GM19395 (cell line): ENCODE measurements around the gene ZNF17.
"Not testable (repeated sequence)": the region's sequence is repeated elsewhere in the genome, so short reads cannot be mapped to it uniquely, and the experiment has no call there.

Source experiments
- ATAC-seq: cut with Tn5 transposase; IDR thresholded peaks from one replicate; pipeline ENCODE4 v1.9.1; 2021; ENCODE audit warnings: mild to moderate bottlenecking, moderate library complexity; ENCODE audit not compliant: unreplicated experiment

Gene ZNF17

DNA sequence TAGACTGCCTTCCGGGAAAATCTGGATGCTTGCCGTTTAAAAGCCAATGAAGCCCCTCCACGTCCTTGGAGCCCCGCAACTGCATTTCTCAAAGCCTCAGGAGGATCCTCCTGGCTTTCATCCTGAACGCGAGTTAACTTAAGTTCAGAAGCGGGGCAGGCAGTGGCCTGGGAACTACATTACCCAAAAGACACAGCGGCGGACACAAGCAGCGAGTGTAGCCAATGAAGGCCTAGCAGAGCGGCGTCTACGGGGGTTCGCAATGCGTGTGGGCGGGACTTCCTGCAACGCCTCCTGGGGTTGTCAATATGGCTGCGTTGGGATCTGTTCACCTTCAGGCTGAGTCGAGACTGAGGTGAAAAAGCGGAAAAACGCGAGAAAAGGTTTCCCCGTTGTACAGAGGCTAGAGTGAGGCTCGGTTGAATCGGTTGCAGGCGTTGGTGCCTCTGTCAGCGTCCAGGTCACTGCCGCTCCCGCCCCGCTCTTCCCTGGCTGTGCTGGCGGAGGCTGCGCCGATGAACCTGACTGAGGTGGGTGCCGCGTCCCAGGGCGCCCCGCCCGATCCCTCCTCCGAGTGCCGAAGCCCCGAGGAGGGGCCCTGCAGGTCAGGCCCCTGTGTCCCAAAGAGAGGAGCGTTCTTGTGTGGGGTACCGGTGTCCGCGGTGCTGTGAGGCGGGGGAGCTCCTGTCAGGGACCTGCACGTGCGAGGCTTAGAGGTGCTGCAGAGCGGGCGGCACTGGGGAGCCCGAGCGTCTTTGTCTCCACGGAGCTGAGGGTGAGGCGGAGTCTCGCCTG is at the start of gene ZNF17:
TSS of gene ZNF17 (plus strand) at position 285 of the 795 bp plus-strand sequence. CDS start 2,455 bp downstream, outside the sequence.
- ATAC-seq, result peak; percentile 99

- ATAC-seq, result no peak
Measured at GRCh38 chr19:57362419-57362818, 48.5 kb upstream of the ZNF17 start.

DNA sequence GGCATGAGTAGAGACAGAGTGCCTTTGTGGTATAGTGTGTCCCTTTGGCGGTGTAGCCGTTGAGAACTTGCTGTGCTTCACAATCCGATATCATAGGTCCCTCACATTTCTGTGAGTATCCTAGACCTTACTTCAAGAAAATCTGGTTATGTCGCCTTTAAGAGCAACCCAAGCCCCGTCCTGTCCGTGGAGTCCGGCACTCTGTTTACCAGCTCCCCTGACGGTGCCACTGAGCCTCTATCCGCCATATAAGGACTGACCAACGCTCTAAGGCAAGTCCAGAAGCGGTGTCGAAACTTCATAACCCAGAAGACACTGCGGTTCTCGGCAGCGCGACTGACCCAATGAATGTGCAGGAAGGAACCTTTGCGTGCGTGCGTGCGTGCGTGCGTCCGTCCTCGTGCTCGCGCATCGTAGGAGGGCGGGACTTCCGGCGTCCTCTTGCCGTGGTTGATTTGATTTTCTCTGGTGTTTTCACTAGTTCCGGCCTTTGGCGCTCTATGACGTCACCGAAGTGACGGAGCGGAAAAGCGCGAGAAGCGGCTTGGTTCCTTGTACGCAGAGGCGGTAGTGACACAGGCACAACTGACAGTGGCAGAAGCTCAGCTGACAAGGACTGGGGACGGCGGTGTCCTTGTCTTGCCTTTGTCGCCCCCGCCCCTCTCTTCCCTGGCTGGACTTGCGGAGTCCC is 47.8 kb upstream of the ZNF17 start, which contains the start of the genes TRAPPC2B and ZNF547:
TSS of gene TRAPPC2B (plus strand) at position 555 of the 691 bp plus-strand sequence. CDS start 1,283 bp downstream, outside the sequence.
TSS of gene ZNF547 (plus strand) at position 555 of the 691 bp plus-strand sequence. CDS start 5,005 bp downstream, outside the sequence.
- peak; percentile 97 for ATAC-seq

- no peak for ATAC-seq
Measured at GRCh38 chr19:57363688-57364181, 47.2 kb upstream of the ZNF17 start.

DNA sequence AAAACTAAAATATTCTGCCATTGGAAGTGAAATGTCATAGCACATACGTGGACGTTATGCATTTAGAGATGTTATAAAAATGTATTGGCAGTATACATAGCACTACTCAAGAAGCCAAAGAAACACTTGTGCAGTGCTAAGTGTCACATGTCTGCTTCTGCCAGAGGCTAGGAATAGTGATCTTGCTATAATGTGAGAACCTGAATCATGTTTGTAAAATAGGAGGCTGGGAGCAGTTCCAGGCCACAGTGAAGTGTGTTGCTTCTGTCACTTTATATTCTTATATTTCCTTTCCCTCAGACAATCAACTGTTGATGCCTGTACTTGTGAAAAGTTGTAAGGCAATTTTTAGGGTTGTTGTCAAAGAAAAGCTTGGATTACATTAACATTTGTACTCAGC is 44.2 kb upstream of the ZNF17 start:
- no peak for ATAC-seq

DNA sequence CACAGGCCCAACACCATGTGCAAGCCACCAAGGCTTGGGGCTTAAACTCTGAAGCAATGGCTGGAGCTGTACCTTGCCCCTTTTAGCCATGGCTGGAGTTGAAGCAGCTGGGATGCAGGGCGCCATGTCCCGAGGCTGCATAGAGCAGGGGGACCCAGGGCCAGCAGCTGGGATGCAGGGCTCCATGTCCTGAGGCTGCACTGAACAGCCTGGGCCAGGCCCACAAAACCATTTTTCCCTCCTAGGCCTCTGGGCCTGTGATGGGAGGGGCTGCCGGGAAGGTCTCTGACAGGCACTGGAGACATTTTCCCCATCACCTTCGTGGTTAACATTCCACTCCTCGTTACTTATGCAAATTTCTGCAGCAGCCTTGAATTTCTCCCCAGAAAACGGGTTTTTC is 36.8 kb upstream of the ZNF17 start:
- no peak for ATAC-seq

GRCh38 chr19:57374647-57375046 is 36.3 kb upstream of the ZNF17 start:
- ATAC-seq, result not testable (repeated sequence)

DNA sequence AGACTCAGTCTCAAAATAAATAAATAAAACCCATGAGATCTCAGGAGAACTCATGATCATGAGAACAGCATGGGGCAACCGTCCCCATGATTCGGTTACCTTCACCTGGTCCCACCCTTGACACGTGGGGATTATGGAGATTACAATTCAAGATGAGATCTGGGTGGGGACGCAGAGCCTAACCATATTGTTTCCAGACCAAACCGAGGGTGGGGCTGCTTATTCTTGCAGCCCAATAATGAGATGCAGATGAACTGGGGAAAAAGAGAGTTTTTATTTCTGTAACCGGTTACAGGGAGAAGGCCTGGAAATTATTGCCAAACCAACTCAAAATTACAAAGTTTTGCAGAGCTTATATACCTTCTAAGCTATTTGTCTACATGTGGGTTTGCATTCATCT is 34.8 kb upstream of the ZNF17 start:
- no peak for ATAC-seq

DNA sequence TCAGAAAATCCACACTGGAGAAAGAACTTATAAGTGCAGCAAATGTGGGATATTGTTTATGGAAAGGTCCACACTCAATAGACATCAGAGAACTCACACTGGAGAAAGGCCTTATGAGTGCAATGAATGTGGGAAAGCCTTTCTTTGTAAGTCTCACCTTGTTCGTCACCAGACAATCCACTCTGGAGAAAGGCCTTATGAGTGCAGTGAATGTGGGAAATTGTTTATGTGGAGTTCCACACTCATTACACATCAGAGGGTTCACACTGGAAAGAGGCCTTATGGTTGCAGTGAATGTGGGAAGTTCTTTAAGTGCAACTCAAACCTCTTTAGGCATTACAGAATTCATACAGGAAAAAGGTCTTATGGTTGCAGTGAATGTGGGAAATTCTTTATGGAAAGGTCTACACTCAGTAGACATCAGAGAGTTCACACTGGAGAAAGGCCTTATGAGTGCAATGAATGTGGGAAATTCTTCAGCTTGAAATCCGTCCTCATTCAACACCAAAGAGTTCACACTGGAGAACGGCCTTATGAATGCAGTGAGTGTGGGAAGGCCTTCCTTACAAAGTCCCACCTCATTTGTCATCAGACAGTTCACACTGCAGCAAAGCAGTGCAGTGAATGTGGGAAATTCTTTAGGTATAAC is 33.3 kb upstream of the ZNF17 start:
- ATAC-seq, result no peak

GRCh38 chr19:57380923-57381322 is 30.0 kb upstream of the ZNF17 start:
- no peak for ATAC-seq

DNA sequence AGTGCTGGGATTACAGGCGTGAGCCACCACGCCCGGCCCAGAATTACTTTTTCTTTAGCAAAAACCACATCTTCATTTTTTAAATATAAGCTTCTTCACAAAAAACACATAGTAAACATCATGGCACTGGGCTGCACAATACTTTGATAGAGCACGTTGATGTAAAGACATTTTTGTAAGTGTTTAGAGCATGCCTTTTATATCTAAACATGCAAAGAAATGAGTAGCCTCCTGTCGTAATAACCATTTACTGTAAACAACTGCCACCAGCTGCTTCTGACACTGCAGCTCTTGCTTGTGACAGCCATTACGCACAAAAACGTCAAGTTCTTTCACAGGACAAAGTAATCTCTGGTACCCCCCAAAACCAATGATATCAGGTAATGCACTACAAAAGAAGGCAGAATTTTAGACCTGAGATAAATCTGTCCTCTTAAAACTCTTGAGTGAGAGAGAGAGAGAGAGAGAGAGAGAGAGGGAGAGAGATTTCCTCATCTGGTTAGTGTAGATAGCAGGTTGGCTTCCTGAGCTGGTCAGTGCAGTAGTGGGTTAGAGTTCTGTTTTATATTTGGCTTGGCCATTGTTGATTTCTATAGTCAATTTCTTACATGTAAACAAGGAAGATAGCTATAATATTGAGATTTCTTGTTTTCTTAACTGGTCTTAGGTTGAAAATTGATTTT is 28.0 kb upstream of the ZNF17 start:
- no peak for ATAC-seq

GRCh38 chr19:57389194-57389729 is 21.7 kb upstream of the ZNF17 start:
- peak; percentile 5 for ATAC-seq

DNA sequence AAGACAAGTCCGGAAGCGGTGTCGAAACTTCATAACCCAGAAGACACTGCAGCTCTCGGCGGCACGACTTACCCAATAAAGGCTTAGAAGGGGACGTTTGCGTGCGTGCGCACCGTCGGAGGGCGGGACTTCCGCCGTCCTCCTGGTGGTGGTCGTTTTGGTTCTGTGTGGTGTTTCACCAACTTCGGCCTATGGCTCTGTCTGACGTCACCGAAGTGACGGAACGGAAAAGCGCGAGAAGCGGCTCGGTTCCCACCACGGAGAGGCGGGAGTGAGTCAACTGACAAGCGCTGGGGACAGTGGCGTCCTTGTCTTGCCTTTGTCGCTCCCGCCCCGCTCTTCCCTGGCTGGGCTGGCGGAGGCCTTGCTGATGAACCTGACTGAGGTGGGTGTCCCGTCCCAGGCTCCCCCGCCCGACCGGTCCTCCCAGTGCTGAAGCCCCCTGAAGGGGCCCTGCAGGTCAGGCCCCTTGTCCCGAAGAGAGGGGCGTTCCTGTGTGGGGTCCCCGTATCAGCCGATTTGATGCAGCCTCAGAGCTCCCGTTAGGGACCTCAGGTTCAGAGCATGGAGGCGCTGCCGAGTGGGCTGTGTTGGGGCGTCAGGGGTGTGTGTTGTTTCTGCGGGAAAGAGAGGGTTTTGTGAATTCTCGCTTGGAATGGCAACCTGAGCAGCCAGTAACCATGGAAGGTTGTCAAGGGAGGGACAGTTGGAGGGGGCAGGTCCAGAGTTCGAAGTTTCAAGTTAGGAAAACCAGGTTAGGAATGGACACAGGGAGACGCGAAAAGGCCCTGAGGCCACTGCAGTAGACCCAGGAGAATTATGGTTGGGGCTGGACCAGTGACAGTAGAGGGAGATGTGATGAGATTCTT is 21.0 kb upstream of the ZNF17 start, which contains the start of gene ZNF548:
TSS of gene ZNF548 (plus strand) at position 125 of the 869 bp plus-strand sequence. CDS start at position 371, 246 bp downstream.
- peak; percentile 95 for ATAC-seq

- ATAC-seq, result no peak
Measured at GRCh38 chr19:57395710-57396109, 15.3 kb upstream of the ZNF17 start.

- ATAC-seq, result no peak
Measured at GRCh38 chr19:57398868-57399267, 12.1 kb upstream of the ZNF17 start.

GRCh38 chr19:57403737-57404563 is 7.0 kb upstream of the ZNF17 start:
- no peak for ATAC-seq

- no peak for ATAC-seq
Measured at GRCh38 chr19:57406516-57407123, 4.3 kb upstream of the ZNF17 start.

DNA sequence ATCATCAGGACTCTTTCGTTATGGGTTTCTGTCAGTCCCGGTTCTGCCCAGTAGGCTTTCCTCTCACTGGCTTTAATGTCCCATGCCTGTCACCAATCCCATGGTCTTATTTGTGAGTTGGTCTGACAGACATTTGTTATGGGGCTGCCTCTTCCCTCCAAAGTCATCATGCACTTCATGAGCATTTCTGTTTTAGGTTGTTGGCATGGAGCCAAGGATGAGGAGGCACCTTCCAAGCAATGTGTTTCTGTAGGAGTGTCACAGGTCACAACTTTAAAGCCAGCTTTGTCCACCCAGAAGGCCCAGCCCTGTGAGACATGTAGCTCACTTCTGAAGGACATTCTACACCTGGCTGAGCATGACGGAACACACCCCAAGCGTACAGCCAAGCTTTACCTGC is 8.5 kb downstream of the ZNF17 start:
- no peak for ATAC-seq
